ENCODE results near the gene KLHL40. TPM values are rescaled to one million over a fixed set of nuclear protein-coding genes. Genes with fewer than 3 reads are reported as not detected.

Gene KLHL40
- total RNA-seq, 4 donors from 2014 or later, result 0.27 TPM; not detected in 3

GRCh38 chr3:42685891-42686820 lies 819 bp downstream of the KLHL40 start:
- intact Hi-C loops (cut with DNase I; ENCODE audit: low total_unique reads) (no loop called here), in situ Hi-C loops (cut with MboI; ENCODE audit: low pct_ligation_motif_present in 1 of 4, low pct_unique_long_range_greater_than_20kb in 1 of 4, low sequenced_read_pairs in 3 of 4) (no loop called here)
- Histone ChIP-seq H3K27ac (no peak overlapping the region), H3K9me3 (no peaks in the 10 kb centered on the region), H3K4me3 (peak overlapping the region in 1 of 4 donors; percentile 14), H3K4me1 (peaks cover 0 to 21% (median 6%) of the 10 kb centered on the region in 4 donors), H3K36me3 (no peaks in the 10 kb centered on the region), H3K27me3 (peaks cover 14% of the 10 kb centered on the region)
- WGBS, 2 donors (ENCODE audit: low coverage in 1 of 2), result 76 to 92% methylated on average over 9 to 80 of the region's 80 CpGs
- no peak for DNase-seq
- TF ChIP-seq EP300 (IDR thresholded peaks at IDR 0.05; ENCODE audit: low read depth) (no peak), CTCF (IDR thresholded peaks at IDR 0.05) (no peak), POLR2AphosphoS5 (IDR thresholded peaks at IDR 0.05) (no peak)

- Histone ChIP-seq H3K4me3 (no peak overlapping the region), H3K4me1 (peaks cover 0 to 21% (median 6%) of the 10 kb centered on the region in 4 donors), H3K36me3 (no peaks in the 10 kb centered on the region), H3K27ac (no peak overlapping the region), H3K27me3 (peaks cover 14% of the 10 kb centered on the region), H3K9me3 (no peaks in the 10 kb centered on the region)
- no peak for DNase-seq
- TF ChIP-seq EP300 (IDR thresholded peaks at IDR 0.05; ENCODE audit: low read depth) (no peak), POLR2A (IDR thresholded peaks at IDR 0.05) (no peak), POLR2AphosphoS5 (IDR thresholded peaks at IDR 0.05) (no peak), CTCF (IDR thresholded peaks at IDR 0.05) (no peak)
- 83 to 85% methylated on average over 1 to 7 of the region's 7 CpGs for WGBS, 2 donors (ENCODE audit: low coverage in 1 of 2)
- in situ Hi-C loops (cut with MboI; ENCODE audit: low pct_ligation_motif_present in 1 of 4, low pct_unique_long_range_greater_than_20kb in 1 of 4, low sequenced_read_pairs in 3 of 4), result no loop called here
- intact Hi-C loops (cut with DNase I; ENCODE audit: low total_unique reads), result no loop called here
Measured at GRCh38 chr3:42686832-42687650, 1.7 kb downstream of the KLHL40 start.

GRCh38 chr3:42688016-42688415 lies 2.7 kb downstream of the KLHL40 start:
- H3K27ac ChIP-seq, result no peak overlapping the region
- in situ Hi-C loops (cut with MboI; ENCODE audit: low pct_ligation_motif_present in 1 of 4, low pct_unique_long_range_greater_than_20kb in 1 of 4, low sequenced_read_pairs in 3 of 4) (no loop called here), intact Hi-C loops (cut with DNase I; ENCODE audit: low total_unique reads) (no loop called here)
- no peaks in the 10 kb centered on the region for H3K36me3 ChIP-seq
- no peaks in the 10 kb centered on the region for H3K9me3 ChIP-seq
- H3K4me1 ChIP-seq, result peaks cover 0 to 21% (median 6%) of the 10 kb centered on the region in 4 donors
- H3K4me3 ChIP-seq, result no peak overlapping the region
- TF ChIP-seq CTCF (IDR thresholded peaks at IDR 0.05) (no peak), EP300 (IDR thresholded peaks at IDR 0.05; ENCODE audit: low read depth) (no peak), POLR2A (IDR thresholded peaks at IDR 0.05) (no peak), POLR2AphosphoS5 (IDR thresholded peaks at IDR 0.05) (no peak)
- 90% methylated on average over 15 of the region's 15 CpGs; no CpG with 5 or more reads in 1 of the 2 donors for WGBS, 2 donors (ENCODE audit: low coverage in 1 of 2)
- peaks cover 14% of the 10 kb centered on the region for H3K27me3 ChIP-seq
- no peak for DNase-seq
